HG03558 (cell line): ENCODE measurements around the gene COPS4.
"Not testable (repeated sequence)": the region's sequence is repeated elsewhere in the genome, so short reads cannot be mapped to it uniquely, and the experiment has no call there.

Experiments used
- ATAC-seq: cut with Tn5 transposase; IDR thresholded peaks from one replicate; pipeline ENCODE4 v1.9.1; 2021; ENCODE audit warnings: moderate number of reproducible peaks; ENCODE audit not compliant: unreplicated experiment; ENCODE audit errors: extremely low read depth

Gene COPS4

DNA sequence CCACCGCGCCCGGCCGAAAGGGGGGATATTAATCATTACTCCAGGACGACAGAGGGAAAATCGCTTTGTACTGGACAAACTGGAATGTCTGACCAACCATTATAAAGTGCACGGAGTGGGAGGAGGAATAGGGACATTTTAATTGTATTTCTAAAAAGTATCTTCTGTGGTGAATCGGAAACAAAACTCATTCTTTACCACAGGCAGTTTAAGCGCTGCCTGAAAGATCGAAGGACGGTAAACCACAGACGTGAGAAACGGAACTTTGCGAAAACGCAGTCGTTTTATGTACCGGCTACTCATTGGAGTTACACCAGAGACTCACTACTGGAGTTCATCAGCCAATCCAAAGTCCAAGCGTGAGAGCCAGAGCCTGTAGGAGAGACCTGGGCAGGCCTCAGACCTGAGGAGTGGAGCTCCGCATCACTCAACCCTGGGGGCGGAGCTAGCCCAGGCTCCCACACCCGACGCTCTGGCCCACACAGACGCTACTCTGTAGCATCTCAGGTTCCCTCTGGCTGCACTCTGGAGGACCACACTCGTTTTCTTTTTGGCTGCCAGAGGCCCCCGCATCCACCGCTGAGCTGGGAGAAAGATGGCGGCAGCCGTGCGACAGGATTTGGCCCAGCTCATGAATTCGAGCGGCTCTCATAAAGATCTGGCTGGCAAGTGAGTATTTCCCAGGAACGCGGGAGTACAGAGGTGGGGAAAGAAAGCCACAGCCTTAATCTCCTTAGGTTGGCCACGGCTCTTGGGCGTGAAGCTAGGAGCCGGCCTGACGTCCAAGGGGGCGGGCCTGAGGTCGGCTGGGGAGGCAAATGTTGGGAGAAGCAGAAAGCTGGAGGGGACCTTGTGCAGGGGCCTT, at the start of gene COPS4:
Gene COPS4, plus strand, starts transcription at position 554 of the 865 bp plus-strand sequence. Its CDS starts 42 bp downstream, at position 596.
- peak; percentile 98 for ATAC-seq

DNA sequence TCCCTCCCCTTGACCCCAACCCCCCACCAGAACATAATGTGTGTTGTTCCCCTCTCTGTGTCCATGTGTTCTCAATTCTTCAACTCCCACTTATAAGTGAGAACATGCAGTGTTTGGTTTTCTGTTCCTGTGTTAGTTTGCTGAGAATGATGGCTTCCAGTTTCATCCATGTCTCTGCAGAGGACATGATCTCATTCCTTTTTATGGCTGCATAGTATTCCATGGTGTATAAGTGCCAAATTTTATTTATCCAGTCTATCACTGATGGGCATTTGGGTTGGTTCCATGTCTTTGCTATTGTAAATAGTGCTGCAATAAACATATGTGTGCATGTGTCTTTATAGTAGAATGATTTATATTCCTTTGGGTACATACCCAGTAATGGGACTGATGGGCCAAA, 47.5 kb upstream of the COPS4 start:
- ATAC-seq: not testable (repeated sequence)

DNA sequence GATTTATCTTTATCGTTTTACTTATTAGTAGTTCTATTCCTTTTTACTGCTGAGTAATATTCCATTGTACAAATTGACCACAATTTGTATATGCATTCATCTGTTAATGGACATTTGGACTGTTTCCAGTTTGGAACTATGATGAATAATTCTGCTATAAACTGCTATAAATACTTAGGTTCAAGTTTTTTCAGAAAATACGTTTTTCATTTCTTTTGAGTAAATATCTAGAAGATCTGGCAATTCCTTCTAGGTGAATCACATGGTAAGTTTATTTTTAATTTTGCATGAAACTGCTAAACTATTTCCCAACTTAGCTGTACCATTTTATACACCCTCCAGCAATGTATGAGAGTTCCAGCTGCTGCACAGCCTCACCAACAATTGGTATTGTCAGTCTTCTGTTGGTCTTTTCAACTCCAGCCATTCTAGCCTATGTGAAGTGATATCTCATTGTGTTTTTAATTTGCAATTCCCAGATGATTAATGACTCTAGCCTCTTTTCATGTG, 46.6 kb upstream of the COPS4 start:
- no peak for ATAC-seq

DNA sequence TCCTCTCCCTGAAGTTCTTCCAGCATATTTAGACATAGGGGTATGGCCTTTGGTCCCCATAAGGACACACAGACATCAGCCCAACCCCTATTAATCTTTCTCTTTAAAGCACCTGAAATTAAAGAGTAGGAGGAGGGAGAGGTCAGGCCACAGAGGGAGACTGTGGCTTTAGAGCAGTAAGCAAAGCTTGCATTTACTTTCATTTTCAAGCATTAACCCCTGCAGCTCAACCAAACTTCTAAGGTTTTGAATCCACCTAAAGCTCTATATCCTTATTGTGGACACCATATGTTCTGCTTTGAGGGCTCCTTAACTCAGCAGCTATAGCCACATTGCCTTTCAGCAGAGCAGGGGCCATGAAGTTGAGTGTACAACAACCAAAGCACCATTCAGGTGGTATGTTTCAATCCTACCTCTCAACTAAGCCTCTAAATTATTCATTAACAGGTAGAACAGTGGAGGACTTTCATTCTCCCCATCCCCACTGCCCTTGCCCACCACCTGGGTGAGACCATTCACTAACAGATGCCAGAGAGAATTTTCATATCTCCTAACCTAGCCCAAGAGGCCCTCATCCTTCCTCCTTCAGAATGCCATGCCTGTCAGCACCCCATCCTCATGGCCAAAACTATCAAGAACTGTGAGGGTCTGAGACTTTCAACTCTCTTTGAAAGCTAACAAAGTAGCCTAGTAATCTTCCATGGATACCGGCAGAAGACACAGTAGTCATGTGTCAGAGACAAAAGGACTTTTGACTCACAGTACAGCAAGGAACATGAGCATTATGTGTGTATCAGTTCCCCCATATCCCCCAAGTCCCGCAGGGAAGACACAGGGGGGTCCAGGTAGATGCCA, 45.2 kb upstream of the COPS4 start:
- peak; percentile 69 for ATAC-seq

DNA sequence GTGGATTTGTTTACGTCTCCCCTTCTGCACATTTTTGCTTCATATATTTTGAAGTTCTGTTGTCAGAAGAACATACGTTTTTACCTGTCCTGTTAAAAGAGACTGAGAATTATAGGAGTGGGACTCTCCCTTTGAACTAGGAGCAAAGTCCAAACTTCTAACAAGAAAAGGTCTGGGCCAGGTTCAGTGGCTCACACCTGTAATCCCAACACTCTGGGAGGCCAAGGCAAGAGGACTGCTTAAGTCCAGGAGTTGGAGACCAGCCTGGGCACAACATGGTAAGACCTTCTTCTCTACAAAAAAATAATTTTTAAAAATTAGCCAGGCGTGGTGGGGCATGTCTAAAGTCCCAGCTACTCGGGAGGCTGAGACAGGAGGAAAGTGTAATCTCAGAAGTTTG, 40.1 kb upstream of the COPS4 start:
- no peak for ATAC-seq

DNA sequence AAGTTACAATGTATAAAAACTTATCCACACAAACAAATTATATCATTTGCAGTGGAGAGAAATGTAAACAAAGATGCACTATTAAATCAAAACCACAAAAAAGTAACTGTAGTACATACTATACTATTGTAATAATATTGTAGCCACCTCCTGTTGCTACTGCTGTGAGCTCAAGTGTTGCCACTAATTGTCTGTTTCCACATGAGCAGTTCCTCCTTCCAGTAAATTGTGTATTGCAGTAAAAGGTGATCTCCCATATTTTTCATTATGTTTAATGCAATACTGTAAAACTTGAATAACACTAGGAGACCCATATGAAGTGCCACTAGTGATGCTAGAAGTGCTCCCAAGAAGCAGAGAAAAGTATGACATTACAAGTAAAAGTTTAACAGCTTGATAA, 36.1 kb upstream of the COPS4 start:
- no peak for ATAC-seq

DNA sequence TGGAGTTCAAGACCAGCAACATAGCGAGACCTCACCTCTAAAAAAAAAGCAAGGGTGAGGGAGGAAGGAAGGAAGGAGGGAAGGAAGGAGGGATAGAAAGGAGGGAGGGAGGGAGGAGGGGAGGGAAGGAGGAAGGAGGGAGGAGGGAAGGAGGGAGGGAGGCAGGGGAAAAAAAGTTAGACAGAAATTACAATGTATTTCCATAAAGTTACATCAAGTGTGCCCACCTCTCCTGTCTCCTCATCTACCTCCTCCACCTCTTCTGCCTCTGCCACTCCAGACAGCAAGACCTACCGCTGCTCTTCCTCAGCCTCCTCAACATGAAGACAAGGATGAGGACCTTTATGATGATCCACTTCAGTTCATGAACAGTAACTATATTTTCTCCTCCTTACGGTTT, 32.7 kb upstream of the COPS4 start:
- no peak for ATAC-seq

DNA sequence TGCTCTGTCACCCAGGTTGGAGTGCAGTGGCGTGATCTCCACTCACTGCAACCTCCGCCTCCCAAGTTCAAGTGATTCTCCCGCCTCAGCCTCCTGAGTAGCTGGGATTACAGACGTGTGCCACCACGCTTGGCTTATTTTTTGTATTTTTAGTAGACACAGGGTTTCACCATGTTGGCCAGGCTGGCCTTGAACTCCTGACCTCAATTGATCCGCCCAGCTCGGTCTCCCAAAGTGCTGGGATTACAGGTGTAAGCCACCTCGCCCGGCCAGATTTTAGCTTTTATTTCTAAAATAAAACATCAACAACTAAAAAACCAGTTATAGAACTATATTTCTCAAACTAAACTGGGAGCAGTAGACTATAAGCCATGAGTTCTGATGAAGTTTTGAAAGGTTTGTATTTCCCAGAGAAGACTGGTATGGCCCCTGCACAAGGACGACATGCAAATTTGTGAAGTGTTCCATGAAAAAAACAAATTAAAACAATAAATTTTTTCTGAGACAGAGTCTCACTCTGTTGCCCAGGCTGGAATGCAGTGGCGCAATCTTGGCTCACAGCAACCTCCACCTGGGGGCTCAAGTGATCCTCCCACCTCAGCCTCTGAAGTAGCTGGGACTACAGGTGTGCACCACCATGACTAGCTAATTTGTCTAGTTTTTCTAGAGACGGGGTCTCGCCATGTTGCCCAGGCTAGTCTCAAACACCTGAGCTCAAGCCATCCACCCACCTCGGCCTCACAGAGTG, 31.8 kb upstream of the COPS4 start:
- not testable (repeated sequence) for ATAC-seq

DNA sequence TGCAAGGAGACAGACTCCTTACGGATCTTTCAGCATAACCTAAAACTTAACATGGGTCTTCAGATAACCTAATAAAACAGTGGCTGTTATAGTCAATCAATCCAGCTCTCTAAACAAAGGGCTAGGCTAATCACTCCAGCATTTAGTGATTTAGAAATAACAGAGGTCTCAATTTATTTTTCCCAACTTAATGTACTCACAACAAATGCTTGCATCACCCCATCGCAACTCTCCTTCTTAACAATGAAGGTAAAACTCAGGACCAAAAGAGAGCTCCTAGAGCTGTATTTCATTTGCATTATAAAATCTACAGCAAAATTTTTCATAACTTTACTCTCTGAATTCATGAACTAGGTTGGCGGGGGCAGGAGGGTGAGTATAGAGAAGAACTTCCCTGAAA, 25.5 kb upstream of the COPS4 start:
- ATAC-seq: no peak

DNA sequence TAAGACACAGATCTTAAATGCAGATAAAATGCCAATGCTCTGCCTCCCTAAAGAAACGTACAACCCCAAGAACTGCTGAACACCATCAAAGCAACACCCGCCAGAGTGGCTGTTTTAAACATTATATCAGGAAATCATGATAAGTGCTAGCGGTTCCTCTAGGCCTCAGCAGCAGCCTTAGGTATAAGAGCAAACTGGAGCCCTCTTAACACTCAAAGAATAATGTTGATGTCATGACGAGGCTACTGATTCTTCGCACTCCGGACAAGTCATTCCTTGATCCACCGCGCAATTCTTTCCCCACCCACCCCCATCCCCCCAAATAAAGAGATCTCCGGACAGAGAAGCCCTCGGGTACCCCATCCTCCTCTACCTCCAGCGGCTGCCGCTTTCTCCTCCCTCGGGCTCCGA, 24.9 kb upstream of the COPS4 start:
- ATAC-seq: no peak

DNA sequence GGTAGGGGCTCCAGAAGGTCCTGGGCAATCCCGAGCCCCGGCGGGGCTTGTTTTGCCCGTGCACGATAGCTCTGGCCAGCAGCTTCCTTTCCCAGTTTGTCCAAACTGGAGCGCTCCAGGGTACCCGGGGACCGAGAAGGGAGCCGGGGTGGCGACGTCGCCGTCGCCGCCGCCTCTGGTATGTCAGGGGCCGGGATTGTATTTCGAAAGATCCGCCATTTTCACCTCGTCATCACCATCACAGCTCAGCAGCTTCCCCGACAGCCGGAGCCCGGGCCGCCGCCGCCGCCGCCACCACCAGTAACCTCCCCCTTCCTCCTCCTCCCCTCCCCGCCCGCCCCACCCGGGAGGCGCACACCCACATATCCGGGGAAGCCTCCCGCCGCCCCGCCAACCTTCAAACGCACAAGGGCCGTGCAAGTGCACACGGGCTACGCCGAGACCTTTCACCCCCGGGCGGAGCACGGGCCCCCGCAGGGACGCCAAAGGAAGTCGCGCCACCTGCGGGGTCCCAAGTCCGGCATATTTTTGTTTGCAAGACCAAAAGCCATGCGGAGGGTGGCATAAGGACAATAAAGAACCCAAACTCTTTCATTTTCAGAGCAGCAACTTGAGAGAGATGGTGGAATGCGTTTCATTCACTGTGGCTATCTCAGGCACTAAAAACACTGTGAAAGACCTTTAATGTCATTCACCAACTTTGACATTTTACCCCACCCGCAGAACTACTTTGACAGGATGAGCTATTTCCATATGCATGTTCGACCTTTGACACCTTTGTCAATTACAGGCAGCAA, 24.3 kb upstream of the COPS4 start, which contains the start of gene LIN54:
Gene LIN54, minus strand, starts transcription at position 302 of the 797 bp plus-strand sequence. CDS start 25,979 bp downstream, outside the sequence.
- ATAC-seq: no peak

DNA sequence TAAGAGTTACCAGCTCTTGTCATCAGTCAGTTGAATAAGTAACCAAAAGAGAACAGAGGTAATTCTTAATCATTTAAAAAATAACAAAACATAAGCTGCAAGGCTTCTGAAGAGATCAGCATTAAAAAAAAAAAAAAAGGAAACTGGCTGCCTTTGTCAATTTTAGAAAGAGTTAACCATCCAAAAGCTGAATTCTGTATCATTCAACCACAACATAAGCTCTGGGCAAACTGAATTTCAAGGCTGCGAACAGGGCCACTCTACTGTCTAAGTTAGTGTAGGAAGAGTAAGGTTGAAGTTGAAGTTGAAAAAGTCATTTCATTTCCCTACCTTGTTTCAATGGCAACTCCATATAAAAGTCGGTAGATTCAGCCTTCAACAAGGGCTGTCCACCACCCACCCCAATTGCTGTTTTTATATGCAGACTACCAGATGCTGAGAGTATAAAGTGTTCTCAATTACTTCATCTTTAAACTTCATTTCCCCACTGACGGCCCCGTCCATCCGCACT, 23.2 kb upstream of the COPS4 start:
- no peak for ATAC-seq

DNA sequence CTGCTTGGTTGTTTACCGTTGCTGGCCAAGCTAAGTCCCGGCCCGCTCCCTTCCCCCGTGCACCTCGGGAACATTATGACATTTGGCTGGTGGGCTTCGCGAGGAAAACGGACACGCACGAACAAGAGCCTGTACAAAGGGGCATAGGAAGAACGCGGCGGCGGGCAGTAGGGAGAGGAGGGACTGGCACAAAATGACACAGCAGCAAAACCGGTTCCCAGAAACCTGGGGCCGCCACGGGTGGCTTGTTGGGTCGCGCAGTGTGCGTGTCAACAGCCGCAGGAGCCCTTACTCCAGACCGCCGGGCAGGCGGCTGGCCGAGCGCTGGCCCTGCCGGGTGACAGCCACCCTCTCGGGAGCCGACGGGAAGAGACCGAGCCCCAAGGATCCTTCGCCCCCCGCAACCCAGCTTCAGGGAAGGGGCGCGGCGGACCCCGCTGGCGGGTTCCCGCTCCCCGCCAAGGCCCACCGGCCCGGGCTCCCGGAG, 22.7 kb upstream of the COPS4 start:
- no peak for ATAC-seq

DNA sequence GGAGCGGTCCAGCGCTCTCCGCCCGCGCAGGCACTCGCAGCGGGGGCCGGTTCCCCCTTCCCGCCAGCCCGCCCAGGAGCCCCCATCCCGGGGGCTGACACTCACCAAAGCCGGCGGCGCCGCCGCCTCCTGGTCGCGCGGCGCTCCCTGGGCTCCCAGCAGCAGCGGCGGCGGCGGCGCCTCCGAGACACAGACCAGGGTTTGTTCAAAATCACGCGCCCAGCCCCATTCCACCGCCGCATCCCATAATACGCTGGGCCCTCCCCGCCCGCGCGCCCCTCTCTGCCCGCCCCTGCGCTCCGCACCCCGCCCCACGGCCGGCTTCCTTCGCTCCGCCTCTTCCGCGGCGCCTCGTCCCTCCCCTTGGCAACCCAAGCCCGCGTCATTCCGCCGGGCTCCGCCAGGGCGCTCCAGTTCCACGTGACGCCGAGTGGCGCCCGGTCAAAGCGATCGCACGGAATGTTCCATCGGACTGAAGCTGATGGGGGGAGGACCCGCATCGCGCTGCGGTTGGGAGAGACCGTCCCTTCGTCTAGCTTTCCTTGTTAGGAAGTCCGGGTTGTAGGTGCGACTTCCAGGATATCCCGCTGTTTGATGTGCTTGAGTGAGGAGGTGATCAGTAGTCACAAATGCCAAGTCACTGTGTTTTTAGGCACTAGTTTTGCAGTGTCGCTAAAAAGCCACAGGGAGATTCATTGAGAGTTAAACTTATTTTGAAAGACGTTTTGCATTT, 22.1 kb upstream of the COPS4 start:
- ATAC-seq: peak; percentile 75

DNA sequence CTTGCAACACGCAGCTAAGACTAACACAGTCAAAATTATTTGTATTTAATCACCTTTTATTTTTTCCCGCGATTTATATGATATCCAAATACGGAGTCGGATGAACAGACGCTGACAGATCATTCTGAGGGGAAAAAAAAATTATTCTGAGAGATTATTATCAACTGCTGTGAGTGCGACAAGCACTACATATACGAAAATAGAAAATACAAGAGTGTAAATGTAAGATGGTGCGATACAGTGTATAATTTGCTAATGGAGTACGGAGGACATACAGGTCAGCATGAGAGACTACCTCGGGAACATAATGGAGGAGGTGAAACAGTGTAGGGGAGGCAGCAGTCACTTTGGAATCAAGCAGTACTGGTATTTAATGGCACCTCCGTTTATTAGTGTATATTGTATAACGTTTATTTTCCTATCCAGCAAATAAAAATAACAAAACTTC, 21.5 kb upstream of the COPS4 start:
- ATAC-seq: no peak

DNA sequence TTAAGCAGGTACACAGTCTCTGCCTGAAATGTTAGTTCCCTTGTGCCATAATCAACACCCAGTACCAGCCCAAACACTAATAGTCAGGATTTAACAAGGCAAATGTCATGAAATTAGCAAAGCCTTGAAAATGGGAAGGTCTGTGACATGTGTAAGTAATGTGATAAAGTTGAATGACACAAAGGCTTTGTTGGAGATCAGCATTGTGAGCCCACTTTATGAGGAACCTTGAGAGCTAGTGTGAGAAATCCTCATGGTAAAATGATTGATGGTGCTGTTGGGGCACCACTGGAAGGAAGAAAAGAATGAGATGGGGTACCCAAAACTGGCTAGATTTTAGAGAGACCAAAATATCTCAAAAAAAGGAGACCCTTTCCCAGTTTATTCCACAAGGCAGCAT, 21.1 kb upstream of the COPS4 start:
- ATAC-seq: no peak

DNA sequence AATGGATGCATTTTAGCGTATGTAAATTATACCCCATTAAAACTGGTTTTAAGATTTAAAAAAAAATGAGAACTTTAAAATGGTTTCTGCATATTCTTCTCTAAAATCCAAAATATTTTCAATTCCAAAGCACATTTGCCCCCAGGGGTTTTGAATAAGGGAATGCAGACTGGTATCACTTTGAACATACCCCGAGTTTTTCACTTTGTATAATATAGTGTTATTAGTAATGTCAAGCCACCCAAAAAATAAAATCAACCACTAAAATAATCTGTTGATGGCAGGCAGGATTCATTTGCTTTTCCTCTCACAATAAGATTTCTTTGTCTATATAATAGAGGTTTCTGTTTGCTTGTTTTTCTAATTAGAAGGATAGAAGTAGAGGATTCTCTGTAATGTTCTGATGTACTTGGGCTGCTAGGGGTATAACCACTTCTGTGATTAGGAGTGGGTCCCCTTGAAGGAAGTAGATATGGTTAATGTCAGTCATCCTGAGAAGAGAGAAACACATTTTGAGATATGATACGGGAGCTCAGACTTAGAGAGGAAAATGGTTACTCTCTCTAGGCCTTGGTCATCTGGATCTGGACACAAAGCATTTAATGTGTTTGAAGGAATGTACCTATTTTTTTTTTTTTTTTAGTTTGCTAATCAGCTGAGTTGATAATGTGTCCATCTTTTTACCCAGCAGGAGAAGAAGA, 15.0 kb upstream of the COPS4 start:
- ATAC-seq: no peak
